ENCODE measurements around the gene CTCF. TPM values are rescaled to one million over a fixed set of nuclear protein-coding genes. Genes with fewer than 3 reads are reported as not detected.

Gene CTCF
- total and polyA plus RNA-seq, 4 donors = 10.1 to 35.3 (median 15.5) TPM

DNA sequence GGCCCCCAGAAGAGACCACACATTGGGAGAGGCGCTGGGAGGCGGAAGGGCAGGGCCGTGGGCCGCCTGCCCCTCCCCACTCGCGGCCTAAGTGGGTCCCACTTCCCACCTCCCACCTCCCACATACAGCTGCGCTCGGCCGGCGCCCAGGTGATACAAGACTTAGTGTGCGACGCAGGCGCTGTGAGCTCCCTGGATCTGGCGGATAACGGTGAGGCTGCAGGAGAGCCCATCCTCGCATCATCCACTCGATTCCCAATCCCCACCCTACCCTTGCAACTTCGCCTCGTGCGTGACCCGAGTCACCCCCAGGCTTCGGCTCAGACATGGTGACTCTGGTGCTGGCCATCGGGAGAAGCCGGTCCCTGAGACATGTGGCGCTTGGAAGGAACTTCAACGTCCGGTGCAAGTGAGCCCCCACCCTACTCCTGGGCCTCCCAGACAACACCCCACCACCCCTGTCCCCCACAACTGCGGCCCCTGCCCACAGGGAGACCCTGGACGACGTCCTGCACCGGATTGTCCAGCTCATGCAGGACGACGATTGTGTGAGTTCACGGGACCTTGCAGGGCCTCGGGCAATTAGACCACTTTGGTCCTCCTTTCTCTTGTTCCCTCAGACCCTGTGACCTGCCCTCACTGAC lies 86.6 kb downstream of the CTCF start:
- TF ChIP-seq RXRA (IDR thresholded peaks at IDR 0.05) (no peak), RAD21 (IDR thresholded peaks at IDR 0.05) (no peak), GABPA (IDR thresholded peaks at IDR 0.05 in 1 of 2, conservative IDR thresholded peaks at IDR 0.05 in 1 of 2) (no peak), FOXA1 (IDR thresholded peaks at IDR 0.05) (no peak), FOXA2 (IDR thresholded peaks at IDR 0.05) (no peak), TAF1 (conservative IDR thresholded peaks at IDR 0.05) (no peak), EGR1 (IDR thresholded peaks at IDR 0.05; ENCODE audit: low read depth in 2 of 2) (no peak), JUND (IDR thresholded peaks at IDR 0.05) (no peak), ZBTB33 (IDR thresholded peaks at IDR 0.05) (no peak), HNF4A (conservative IDR thresholded peaks at IDR 0.05) (no peak), ATF3 (IDR thresholded peaks at IDR 0.05) (no peak), NR2F2 (IDR thresholded peaks at IDR 0.05) (no peak), YY1 (IDR thresholded peaks at IDR 0.05) (no peak), SP1 (IDR thresholded peaks at IDR 0.05) (no peak), MAX (IDR thresholded peaks at IDR 0.05) (no peak), HNF4G (IDR thresholded peaks at IDR 0.05) (no peak)
- TF ChIP-seq, protein P1, sequence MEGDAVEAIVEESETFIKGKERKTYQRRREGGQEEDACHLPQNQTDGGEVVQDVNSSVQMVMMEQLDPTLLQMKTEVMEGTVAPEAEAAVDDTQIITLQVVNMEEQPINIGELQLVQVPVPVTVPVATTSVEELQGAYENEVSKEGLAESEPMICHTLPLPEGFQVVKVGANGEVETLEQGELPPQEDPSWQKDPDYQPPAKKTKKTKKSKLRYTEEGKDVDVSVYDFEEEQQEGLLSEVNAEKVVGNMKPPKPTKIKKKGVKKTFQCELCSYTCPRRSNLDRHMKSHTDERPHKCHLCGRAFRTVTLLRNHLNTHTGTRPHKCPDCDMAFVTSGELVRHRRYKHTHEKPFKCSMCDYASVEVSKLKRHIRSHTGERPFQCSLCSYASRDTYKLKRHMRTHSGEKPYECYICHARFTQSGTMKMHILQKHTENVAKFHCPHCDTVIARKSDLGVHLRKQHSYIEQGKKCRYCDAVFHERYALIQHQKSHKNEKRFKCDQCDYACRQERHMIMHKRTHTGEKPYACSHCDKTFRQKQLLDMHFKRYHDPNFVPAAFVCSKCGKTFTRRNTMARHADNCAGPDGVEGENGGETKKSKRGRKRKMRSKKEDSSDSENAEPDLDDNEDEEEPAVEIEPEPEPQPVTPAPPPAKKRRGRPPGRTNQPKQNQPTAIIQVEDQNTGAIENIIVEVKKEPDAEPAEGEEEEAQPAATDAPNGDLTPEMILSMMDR (IDR thresholded peaks at IDR 0.05; ENCODE audit: low read depth, low read length, missing input control) = no peak
- TF ChIP-seq, protein P2, sequence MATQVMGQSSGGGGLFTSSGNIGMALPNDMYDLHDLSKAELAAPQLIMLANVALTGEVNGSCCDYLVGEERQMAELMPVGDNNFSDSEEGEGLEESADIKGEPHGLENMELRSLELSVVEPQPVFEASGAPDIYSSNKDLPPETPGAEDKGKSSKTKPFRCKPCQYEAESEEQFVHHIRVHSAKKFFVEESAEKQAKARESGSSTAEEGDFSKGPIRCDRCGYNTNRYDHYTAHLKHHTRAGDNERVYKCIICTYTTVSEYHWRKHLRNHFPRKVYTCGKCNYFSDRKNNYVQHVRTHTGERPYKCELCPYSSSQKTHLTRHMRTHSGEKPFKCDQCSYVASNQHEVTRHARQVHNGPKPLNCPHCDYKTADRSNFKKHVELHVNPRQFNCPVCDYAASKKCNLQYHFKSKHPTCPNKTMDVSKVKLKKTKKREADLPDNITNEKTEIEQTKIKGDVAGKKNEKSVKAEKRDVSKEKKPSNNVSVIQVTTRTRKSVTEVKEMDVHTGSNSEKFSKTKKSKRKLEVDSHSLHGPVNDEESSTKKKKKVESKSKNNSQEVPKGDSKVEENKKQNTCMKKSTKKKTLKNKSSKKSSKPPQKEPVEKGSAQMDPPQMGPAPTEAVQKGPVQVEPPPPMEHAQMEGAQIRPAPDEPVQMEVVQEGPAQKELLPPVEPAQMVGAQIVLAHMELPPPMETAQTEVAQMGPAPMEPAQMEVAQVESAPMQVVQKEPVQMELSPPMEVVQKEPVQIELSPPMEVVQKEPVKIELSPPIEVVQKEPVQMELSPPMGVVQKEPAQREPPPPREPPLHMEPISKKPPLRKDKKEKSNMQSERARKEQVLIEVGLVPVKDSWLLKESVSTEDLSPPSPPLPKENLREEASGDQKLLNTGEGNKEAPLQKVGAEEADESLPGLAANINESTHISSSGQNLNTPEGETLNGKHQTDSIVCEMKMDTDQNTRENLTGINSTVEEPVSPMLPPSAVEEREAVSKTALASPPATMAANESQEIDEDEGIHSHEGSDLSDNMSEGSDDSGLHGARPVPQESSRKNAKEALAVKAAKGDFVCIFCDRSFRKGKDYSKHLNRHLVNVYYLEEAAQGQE (IDR thresholded peaks at IDR 0.05) = no peak
- peaks cover 3 to 20% (median 11%) of the 10 kb centered on the region in 4 donors for H3K4me1 ChIP-seq (ENCODE audit: control insufficient read depth in 4 of 4, insufficient read depth in 4 of 4, low read length in 3 of 4)
- H3K9ac ChIP-seq (ENCODE audit: low read depth in 1 of 2, low read length in 2 of 2) = no peak overlapping the region
- no peaks in the 10 kb centered on the region for H3K36me3 ChIP-seq (ENCODE audit: control insufficient read depth in 4 of 4, insufficient read depth in 3 of 4, low read depth in 1 of 4, low read length in 3 of 4)
- H3K27me3 ChIP-seq (ENCODE audit: control insufficient read depth in 4 of 4, insufficient read depth in 4 of 4, low read length in 3 of 4) = no peaks in the 10 kb centered on the region
- 49% methylated on average over 35 of the region's 35 CpGs for WGBS
- H3K4me3 ChIP-seq (ENCODE audit: low read depth in 1 of 3, low read length in 3 of 3) = no peak overlapping the region
- DNase-seq (ENCODE audit: low spot score) = no peak
- no peak overlapping the region for H3K27ac ChIP-seq (ENCODE audit: low read depth in 1 of 2, low read length in 2 of 2)
- H3K9me3 ChIP-seq (ENCODE audit: control insufficient read depth in 4 of 4, low read length in 3 of 4) = no peaks in the 10 kb centered on the region
